GM21515 (cell line): ENCODE data around the gene P2RX2.

ENCODE experiments used
- ATAC-seq: cut with Tn5 transposase; IDR thresholded peaks from one replicate; pipeline ENCODE4 v1.9.1; 2021; ENCODE audit not compliant: unreplicated experiment

The P2RX2 gene

GRCh38 chr12:132660052-132660451 is 41.5 kb downstream of the P2RX2 start:
- ATAC-seq: no peak

- ATAC-seq: no peak
These were observed 42.4 kb downstream of the P2RX2 start for GRCh38 chr12:132660996-132661395.

- no peak for ATAC-seq
These were observed 43.4 kb downstream of the P2RX2 start for GRCh38 chr12:132661972-132662371.

- ATAC-seq: no peak
These were observed 44.6 kb downstream of the P2RX2 start for GRCh38 chr12:132662901-132663755.

GRCh38 chr12:132664206-132665148 is 45.9 kb downstream of the P2RX2 start:
- ATAC-seq: no peak

- ATAC-seq: no peak
These were observed 46.5 kb downstream of the P2RX2 start for GRCh38 chr12:132665149-132665491.

- no peak for ATAC-seq
These were observed 47.2 kb downstream of the P2RX2 start for GRCh38 chr12:132665794-132666193.

GRCh38 chr12:132668191-132669088 is 49.9 kb downstream of the P2RX2 start:
- no peak for ATAC-seq

- no peak for ATAC-seq
These were observed 50.7 kb downstream of the P2RX2 start for GRCh38 chr12:132669166-132669879.
